Stimulated activated CD4-positive, alpha-beta T cell treated with anti-CD3 and anti-CD28 coated beads, Interleukin-4, amount 100 ng/mL, for 48 hours (primary cell): ENCODE measurements around the gene SP5.
"Not testable (repeated sequence)": the region's sequence is repeated elsewhere in the genome, so short reads cannot be mapped to it uniquely, and the experiment has no call there.

Experiments
- DNase-seq, 2 donors: peaks; one replicate each; pipeline ENCODE4 v3.0.0-alpha.2; 2020; ENCODE audit warnings: low read depth in 2 of 2

The SP5 gene

DNA sequence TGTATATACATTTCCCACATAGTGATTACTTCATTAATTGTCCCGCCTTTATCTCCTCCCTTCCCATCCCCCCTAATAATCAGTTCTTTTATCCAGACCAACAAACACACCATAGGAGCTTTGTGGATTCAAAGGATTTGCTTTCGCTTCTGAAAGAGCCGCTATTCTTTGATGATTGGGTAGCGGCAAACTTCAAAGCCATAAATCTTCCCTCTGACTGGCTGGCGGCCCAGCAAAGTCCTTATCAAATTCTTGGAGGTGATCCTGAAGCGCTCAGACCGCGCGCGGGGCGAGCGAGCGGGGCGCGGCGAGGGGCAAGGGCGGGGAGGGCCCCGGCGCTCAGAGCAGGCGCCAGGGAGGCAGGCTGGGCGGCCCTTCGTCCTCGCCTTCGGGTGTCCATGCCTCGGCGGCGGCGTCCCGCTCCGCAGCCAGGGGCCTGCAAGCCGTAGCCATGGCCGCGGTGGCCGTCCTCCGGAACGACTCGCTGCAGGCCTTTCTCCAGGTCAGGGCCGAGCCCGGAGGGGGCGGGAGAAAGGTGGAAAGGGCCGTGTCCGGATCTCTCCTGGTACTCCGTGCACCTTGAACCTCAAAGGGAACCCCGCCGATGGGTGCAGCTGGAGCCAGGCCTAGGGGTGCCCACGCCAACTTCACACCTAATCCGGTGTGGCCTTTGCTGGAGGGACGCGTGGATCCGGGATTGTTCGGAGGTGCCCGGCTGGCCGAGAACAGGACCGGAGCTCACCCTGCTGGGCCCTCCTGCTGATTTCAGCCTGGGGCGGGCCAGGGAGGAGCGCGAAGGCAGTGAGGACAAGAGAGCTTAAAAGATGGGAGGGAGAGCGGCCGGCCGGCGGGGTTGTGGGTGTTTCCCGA is at the start of gene SP5:
TSS of gene SP5 (plus strand) at position 276 of the 870 bp plus-strand sequence. CDS start at position 452, 176 bp downstream.
- DNase-seq: no peak

GRCh38 chr2:170665743-170666142 is 49.4 kb upstream of the SP5 start:
- DNase-seq: no peak

DNA sequence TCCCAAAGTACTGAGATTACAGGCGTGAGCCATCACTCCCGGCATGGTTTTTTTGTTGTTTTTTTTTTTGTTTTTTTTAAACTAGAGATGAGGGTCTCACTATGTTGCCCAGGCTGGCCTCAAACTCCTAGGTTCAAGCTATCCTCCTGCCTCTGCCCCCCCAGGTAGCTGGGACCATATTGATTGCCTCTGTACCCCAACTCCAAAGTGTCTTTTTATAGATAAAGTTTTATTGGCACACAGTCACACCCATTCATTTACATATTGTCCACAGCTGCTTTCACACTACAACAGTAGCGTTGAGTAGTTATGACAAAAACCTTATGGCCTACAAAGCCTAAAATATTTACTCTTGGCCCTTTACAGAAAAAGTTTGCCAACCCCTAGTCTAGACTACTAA is 45.2 kb upstream of the SP5 start:
- DNase-seq: no peak

DNA sequence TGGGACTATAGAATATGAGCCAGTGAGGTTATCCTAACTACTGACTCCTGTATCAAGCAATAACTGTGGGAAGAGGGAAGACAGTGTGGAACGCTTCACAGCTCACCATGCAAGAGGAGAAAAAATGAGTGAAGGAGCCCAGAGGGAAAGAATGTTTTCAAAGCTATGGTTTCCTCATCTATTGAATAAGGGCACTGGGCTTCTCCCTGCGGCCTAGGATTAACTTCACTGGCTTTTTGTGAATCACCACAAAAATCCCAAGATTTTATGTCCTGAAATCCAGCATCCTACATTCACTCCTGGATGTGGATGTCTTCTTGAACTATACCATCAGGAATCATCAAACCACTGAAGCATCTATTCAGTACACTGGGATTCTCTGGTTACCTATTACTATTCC is 44.5 kb upstream of the SP5 start:
- DNase-seq: no peak

DNA sequence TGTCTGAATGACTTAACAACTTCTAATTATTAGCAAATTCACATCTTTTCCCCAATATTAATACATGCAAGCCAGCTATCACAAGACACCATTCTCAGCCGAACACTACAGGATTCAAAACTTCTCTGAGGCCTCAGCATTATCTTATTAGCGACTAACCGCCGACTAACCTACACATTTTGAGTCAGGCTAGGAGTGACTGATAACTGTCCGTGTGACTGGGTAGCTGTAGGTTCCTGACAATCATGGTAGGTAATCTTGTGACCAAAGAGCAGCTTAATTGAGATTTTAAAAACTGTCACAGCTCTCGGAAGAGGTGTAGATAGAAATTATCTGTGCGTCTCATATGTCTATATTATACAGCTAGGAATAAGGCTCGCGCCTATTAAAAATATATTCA is 44.1 kb upstream of the SP5 start:
- DNase-seq: no peak

- DNase-seq: not testable (repeated sequence)
Observed at GRCh38 chr2:170674282-170674681, 40.9 kb upstream of the SP5 start.

- DNase-seq: no peak
Observed at GRCh38 chr2:170675701-170676100, 39.4 kb upstream of the SP5 start.

DNA sequence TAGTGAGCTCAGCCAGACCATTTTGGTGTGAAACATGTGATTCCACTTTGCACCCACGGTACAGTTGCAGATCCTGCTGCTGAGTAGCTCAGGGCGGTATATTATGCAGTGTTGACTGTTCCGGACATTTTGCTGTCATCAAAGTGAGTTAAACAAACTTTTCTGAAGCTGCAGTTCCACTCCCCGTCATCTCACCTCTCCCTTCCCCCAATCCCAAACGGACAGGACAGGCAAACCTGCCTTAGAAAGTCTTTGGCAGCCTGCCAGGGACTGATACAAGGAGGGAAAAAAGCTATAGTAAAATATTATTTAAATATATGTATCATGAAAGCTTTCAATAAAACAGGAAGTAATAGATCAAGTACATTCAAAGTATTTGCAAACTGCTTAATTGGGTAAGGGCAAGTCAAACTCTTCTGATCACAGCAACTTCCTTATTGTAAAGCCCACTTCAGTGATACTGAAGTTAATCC is 35.5 kb upstream of the SP5 start:
- DNase-seq: no peak

- DNase-seq: no peak
Observed at GRCh38 chr2:170680172-170680941, 34.8 kb upstream of the SP5 start.

DNA sequence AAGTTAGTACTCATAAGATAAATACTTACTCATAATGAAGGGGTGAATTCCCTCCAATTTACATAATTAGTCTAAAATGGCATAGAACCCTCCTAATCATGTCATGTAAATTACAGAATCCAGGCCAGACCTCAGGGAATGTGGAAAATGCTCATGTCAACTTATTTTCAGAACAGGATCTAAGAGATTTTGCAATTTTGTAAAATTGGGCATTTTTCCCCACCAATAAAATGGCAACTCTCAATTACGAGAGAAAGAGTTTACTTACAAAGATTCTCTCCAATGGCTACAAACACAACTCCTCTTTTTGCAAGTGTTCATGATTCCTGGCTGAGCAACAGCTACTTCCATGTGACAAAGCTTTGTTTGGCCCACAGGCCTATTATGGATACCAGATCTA is 33.8 kb upstream of the SP5 start:
- DNase-seq: no peak

GRCh38 chr2:170685591-170685990 is 29.5 kb upstream of the SP5 start:
- no peak for DNase-seq

DNA sequence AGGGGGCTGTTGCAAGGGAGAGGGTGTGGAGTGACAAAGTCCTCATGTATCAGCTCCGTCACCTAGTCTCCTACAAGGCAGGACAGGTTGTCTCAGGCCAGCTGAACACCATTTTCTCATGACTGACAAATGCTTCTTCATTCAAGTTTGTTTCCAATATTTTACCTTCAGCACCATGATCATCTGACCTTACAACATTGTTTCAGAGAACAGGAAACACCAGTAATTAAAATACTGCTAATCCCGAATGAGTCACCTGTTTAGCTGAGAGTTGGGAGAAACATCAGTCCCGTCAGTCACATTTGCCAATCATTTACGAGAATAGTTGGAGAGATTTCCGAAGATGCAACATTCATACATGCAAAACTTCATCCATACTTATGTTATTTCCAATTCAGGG is 25.7 kb upstream of the SP5 start:
- no peak for DNase-seq

DNA sequence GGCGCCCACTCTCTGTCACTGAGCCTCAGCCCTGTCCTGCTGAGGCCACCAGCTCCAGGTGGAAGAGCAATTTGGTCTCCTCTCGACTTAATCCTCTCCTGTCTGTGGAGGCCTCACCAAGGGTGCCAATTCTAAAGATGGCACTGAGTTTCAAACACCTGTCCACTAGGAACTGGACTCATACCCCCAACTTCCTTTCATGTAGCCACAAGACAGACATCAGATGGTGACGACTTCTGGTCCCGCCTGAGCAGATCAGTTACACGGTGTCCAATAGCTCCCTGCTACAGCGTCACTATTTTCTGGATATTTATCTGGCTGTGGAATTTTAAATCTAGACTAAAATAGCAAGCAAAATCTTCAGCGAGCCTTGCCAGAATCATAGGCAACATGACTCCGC is 24.5 kb upstream of the SP5 start:
- DNase-seq: no peak

DNA sequence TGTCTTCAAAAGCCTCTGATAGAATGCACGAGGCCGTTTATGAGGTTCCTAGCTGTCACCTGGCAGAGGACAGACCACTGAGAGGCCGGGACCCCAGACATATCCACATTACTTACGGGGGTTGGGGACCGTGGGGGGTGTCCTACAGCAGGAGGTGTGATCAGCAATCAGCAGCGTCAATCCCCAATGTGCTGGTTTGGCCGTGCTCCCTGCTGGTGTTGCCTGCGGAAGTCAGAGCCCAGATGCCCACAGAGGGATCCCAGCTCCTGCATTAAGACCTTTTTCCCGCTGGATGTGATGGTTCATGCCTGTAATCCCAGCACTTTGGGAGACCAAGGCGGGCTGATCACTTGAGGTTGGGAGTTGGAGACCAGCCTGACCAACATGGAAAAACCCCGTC is 20.8 kb upstream of the SP5 start:
- DNase-seq: no peak

GRCh38 chr2:170695521-170696410 is 19.4 kb upstream of the SP5 start:
- DNase-seq: no peak

DNA sequence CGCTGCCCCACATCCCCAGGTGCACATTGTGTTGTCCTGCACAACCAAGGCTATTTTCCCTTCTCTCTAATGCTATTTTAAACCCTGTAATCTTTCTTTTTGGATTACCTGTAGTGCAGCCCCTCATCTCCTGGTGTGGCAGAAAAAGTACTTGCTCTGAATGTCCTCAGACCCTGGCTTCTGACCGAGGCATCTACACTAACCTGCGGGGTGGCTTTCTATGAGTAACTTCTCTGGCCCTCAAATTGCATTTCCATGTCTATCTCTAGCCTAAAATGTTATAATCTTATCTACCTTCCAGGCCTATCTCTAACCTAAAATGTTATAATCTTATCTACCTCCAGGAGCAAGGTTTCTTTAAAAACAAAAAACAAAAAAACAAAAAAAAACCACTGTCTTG is 18.2 kb upstream of the SP5 start:
- no peak for DNase-seq

DNA sequence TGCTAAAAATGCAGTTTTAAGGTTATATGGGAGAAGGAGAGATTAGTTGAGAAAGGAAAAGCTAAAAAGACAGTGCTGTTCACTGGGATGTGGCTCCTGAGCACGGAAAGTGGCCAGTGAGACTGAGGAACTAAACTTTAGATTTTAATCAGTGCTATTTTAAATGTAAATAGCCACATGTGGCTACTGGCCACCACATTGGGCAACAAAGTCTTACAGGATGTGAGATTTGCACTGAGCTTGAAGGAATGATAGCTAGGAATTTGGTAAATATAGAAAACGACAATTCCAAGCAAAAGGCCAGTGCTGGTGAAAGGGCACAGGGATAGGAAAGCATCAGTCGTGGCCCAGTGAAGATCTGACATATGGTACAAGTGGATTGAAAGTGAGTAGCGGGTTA is 14.1 kb upstream of the SP5 start:
- no peak for DNase-seq

DNA sequence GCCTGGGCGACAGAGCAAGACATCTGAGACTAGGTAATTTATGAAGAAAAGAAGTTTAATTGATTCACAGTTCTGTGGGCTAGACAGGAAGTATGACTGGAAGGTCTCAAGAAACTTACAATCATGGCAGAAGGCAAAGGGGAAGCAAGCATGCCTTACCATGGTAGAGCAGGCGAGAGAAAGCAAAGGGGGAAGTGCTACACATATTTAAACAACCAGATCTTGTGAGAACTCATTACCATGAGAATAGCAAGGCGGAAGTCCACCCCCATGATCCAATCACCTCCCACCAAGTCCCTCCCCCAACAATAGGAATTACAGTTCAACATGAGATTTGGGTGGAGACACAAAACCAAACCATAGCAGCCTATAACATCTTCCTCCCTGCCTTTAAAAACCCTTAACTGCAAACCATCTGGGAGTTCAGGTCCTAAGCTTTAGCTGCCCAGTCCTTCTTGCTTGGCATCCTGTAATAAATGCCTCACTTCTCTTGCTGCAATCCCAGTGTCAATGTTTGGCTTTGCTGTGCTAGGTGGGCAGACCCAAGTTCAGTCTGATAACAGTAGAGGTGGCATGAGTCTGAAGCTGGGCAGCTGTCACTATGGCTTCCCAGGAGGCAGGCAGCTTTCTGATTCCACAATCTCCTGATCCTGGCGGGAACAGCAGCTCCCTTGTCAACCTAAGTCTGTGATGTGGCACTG is 11.2 kb upstream of the SP5 start:
- DNase-seq: no peak

- no peak for DNase-seq
Observed at GRCh38 chr2:170707821-170708795, 7.0 kb upstream of the SP5 start.

DNA sequence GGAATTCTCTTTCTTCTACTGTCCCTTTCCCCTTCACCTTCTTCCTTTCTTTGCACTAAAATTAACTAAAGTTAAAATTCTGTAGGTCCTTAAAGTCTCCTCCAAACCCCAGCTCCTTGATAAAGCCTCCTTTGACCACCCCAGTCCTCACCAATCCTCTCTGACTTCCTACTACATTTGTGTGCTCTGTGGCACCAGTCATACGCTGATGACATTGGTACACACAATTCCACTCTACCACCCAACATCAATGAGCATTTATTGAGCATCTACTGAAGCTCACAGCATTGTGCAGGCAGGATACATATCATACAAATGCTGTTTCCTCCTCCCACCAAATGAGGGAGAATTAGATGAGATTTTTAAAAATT is 4.5 kb upstream of the SP5 start:
- no peak for DNase-seq
